ENCODE measurements around the gene TRIM47. TPM values are rescaled to one million over a fixed set of nuclear protein-coding genes. Genes with fewer than 3 reads are reported as not detected.

Gene TRIM47
- total RNA-seq, 1 donor from 2014 or later: 3.1 TPM

- TF ChIP-seq CTCF (IDR thresholded peaks at IDR 0.05): no peak
- no peak for DNase-seq
- Mint-ChIP-seq H3K27me3 (no peaks in the 10 kb centered on the region), H3K27ac (no peak overlapping the region), H3K9me3 (no peaks in the 10 kb centered on the region), H3K36me3 (ENCODE audit: low read depth) (peaks cover 9% of the 10 kb centered on the region), H3K4me1 (no peaks in the 10 kb centered on the region), H3K4me3 (no peak overlapping the region)
- ATAC-seq (ENCODE audit: low read depth): no peak
- ChIA-PET POLR2A (no interaction called here), CTCF (no interaction called here)
- intact Hi-C loops (cut with micrococcal nuclease): no loop called here
Observed at GRCh38 chr17:75913537-75914210, 35.3 kb upstream of the TRIM47 start.

GRCh38 chr17:75910699-75911098 is 32.3 kb upstream of the TRIM47 start:
- Mint-ChIP-seq H3K36me3 (ENCODE audit: low read depth) (peaks cover 7% of the 10 kb centered on the region), H3K27ac (no peak overlapping the region), H3K9me3 (no peaks in the 10 kb centered on the region), H3K4me3 (no peak overlapping the region), H3K4me1 (peaks cover 2% of the 10 kb centered on the region), H3K27me3 (no peaks in the 10 kb centered on the region)
- no peak for DNase-seq
- CTCF ChIA-PET: no interaction called here
- no peak for TF ChIP-seq CTCF (IDR thresholded peaks at IDR 0.05)
- intact Hi-C loops (cut with micrococcal nuclease): no loop called here
- POLR2A ChIA-PET: interaction anchor here (1.0 to 1.3 kb wide), 3 partner anchors 68 to 161 kb away, joined by 3 to 5 read pairs (median 3); partner anchors contain the start of genes ACOX1, SRP68 and TEN1
- no peak for ATAC-seq (ENCODE audit: low read depth)

GRCh38 chr17:75909812-75910274 is 31.5 kb upstream of the TRIM47 start:
- ATAC-seq (ENCODE audit: low read depth): no peak
- no peak for TF ChIP-seq CTCF (IDR thresholded peaks at IDR 0.05)
- intact Hi-C loops (cut with micrococcal nuclease): loop anchor here (10.0 kb wide), 1 partner anchor 365 kb away; no protein-coding TSS in a partner anchor
- DNase-seq: no peak
- Mint-ChIP-seq H3K27ac (no peak overlapping the region), H3K9me3 (no peaks in the 10 kb centered on the region), H3K36me3 (ENCODE audit: low read depth) (peaks cover 7% of the 10 kb centered on the region), H3K4me1 (peaks cover 6% of the 10 kb centered on the region), H3K27me3 (no peaks in the 10 kb centered on the region), H3K4me3 (no peak overlapping the region)
- ChIA-PET CTCF (interaction anchor here (1.3 kb wide), 1 partner anchor 95 kb away, joined by 9 read pairs; no protein-coding TSS in a partner anchor), POLR2A (no interaction called here)

GRCh38 chr17:75909051-75909811 is 30.9 kb upstream of the TRIM47 start:
- ChIA-PET CTCF (interaction anchor here (1.3 kb wide), 1 partner anchor 96 kb away, joined by 9 read pairs; no protein-coding TSS in a partner anchor), POLR2A (no interaction called here)
- no peaks in the 10 kb centered on the region for H3K27me3 Mint-ChIP-seq
- intact Hi-C loops (cut with micrococcal nuclease): loop anchor here (10.0 kb wide), 1 partner anchor 366 kb away; no protein-coding TSS in a partner anchor
- no peak for TF ChIP-seq CTCF (IDR thresholded peaks at IDR 0.05)
- H3K36me3 Mint-ChIP-seq (ENCODE audit: low read depth): peaks cover 4% of the 10 kb centered on the region
- DNase-seq (no peak), ATAC-seq (ENCODE audit: low read depth) (no peak)
- H3K4me3 Mint-ChIP-seq: no peak overlapping the region
- no peak overlapping the region for H3K27ac Mint-ChIP-seq
- H3K9me3 Mint-ChIP-seq: no peaks in the 10 kb centered on the region
- H3K4me1 Mint-ChIP-seq: peaks cover 6% of the 10 kb centered on the region

- CTCF ChIA-PET: no interaction called here
- intact Hi-C loops (cut with micrococcal nuclease): loop anchor here (10.0 kb wide), 1 partner anchor 367 kb away; no protein-coding TSS in a partner anchor
- TF ChIP-seq CTCF (IDR thresholded peaks at IDR 0.05): no peak
- ATAC-seq (ENCODE audit: low read depth) (no peak), DNase-seq (no peak)
- Mint-ChIP-seq H3K36me3 (ENCODE audit: low read depth) (no peaks in the 10 kb centered on the region), H3K4me1 (peaks cover 11% of the 10 kb centered on the region), H3K27ac (no peak overlapping the region), H3K9me3 (no peaks in the 10 kb centered on the region), H3K4me3 (no peak overlapping the region), H3K27me3 (no peaks in the 10 kb centered on the region)
- POLR2A ChIA-PET: interaction anchor here (0.5 kb wide), 1 partner anchor 439 kb away, joined by 3 read pairs; no protein-coding TSS in a partner anchor
Observed at GRCh38 chr17:75908201-75908600, 29.8 kb upstream of the TRIM47 start.
